HEK293T (cell line): Measurements from ENCODE around the gene EGFR.

Experiments
- ARNT ChIP-seq: fragments of 450-650 bp; IDR thresholded peaks from 2 replicates; pipeline ENCODE4 v1.6.1; 2017; ENCODE audit warnings: mild to moderate bottlenecking
- BHLHE40 ChIP-seq: fragments of 450-650 bp; IDR thresholded peaks from 2 replicates; pipeline ENCODE4 v1.6.1; 2016; ENCODE audit warnings: mild to moderate bottlenecking, moderate library complexity, borderline replicate concordance
- CTBP1 ChIP-seq: fragments of 450-650 bp; IDR thresholded peaks from 2 replicates; pipeline ENCODE4 v1.6.1; 2016; ENCODE audit warnings: borderline replicate concordance
- ELF4 ChIP-seq: fragments of 450-650 bp; IDR thresholded peaks from 2 replicates; pipeline ENCODE4 v1.6.1; 2017; ENCODE audit warnings: antibody characterized with exemption
- FOXM1 ChIP-seq: fragments of 450-650 bp; IDR thresholded peaks from 2 replicates; pipeline ENCODE4 v1.6.1; 2017; ENCODE audit warnings: mild to moderate bottlenecking, borderline replicate concordance
- L3MBTL2 ChIP-seq: fragments of 450-650 bp; conservative IDR thresholded peaks from 2 replicates; pipeline ENCODE4 v1.6.1; 2016; ENCODE audit warnings: mild to moderate bottlenecking
- LEF1 ChIP-seq: fragments of 450-650 bp; IDR thresholded peaks from 2 replicates; pipeline ENCODE4 v1.6.1; 2017; ENCODE audit warnings: mild to moderate bottlenecking, borderline replicate concordance
- SP1 ChIP-seq: fragments of 450-650 bp; IDR thresholded peaks from 2 replicates; pipeline ENCODE4 v1.6.1; 2017
- SUZ12 ChIP-seq: fragments of 450-650 bp; IDR thresholded peaks from 2 replicates; pipeline ENCODE4 v1.6.1; 2016; ENCODE audit warnings: mild to moderate bottlenecking
- ZNF384 ChIP-seq: fragments of 450-650 bp; IDR thresholded peaks from 2 replicates; pipeline ENCODE4 v1.6.1; 2016
- TF ChIP-seq, protein P1 (sequence below): fragments of 450-650 bp; IDR thresholded peaks from 2 replicates; pipeline ENCODE4 v1.6.1; 2016

DNA sequence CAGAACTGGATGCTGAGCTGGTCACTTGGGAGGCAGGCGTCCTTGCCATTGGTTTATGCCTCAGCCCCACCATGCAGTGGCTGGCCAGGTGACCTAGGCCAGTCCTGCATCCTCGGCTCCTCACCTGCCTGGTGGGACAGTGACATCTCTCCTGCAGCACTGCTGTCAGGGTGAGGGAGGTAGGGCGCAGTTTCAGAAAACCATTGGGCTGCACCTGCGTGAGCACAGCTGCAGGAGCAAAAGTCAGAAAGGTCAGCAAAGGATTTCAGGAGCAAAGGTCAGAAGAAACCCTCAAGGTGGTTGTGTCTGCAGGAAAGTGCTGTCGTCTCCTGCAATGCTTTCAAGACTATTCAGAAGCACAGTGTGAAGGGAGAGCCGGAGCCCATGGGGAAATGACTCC is 48.1 kb downstream of the EGFR start:
- TF ChIP-seq FOXM1 (no peak), SUZ12 (no peak), LEF1 (no peak), L3MBTL2 (no peak), SP1 (no peak), ZNF384 (no peak), BHLHE40 (no peak), ARNT (no peak), ELF4 (no peak), CTBP1 (no peak)
- TF ChIP-seq, protein P1, sequence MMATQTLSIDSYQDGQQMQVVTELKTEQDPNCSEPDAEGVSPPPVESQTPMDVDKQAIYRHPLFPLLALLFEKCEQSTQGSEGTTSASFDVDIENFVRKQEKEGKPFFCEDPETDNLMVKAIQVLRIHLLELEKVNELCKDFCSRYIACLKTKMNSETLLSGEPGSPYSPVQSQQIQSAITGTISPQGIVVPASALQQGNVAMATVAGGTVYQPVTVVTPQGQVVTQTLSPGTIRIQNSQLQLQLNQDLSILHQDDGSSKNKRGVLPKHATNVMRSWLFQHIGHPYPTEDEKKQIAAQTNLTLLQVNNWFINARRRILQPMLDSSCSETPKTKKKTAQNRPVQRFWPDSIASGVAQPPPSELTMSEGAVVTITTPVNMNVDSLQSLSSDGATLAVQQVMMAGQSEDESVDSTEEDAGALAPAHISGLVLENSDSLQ, result no peak
